ENCODE results near the gene BACH2.
"Not testable (repeated sequence)": the region's sequence is repeated elsewhere in the genome, so short reads cannot be mapped to it uniquely, and the experiment has no call there.

The BACH2 gene

GRCh38 chr6:90151576-90152422 is 144.8 kb downstream of the BACH2 start:
- no peak for FAIRE-seq

GRCh38 chr6:90149280-90149679 is 147.4 kb downstream of the BACH2 start:
- no peak for FAIRE-seq

DNA sequence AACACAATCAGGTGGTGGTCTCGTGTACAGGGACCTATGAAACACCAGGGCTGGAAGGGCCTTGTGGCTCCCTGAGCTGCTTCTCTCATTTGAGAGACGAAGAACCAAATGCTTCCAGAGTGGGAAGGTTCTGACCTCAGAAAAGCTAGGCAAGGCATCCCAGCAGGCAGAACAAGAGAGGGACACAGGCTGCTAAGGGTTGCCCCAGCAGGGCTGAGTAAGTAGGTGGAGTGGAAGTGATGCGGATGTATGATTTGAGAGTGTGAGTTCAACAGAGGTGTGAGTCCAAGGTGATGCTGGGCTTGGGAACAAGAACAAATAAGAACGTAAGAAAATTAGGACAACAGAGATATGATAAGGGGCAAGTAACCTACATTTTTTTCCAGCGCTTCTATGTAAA is 147.8 kb downstream of the BACH2 start:
- no peak for FAIRE-seq

DNA sequence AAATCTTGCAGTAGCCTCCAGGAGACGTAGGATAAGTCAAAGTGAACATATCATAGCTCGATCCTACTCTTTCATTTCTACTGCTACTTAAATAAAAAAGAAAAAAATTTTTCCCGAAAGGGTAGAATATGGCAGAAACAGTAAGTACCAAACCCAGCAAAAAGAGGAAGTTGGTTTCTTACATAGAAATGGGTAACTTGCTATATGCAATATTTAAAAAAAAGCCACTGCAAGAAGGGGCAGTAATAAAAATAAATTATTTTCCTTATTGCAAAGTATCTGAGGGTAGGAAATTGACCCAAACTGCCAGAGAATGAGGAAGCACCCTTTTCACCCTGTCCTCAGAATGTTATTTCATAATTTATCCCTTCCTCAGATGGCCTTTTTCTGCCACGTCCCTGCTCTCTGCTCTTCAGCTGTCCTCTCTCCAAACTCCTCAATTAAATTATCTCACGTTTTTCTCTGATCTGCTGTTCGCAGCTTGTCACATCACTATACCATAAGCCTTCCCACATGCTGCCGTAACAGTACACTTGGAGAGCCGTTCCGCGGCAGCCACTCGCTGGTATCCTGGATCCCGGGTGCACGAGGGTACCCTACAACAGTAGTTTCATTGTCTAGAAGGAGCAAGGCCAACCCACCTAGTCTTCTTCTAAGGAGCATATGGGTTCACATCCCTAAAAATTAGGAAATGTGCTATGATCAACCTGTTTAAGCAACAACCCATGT is 149.6 kb downstream of the BACH2 start:
- no peak for FAIRE-seq

GRCh38 chr6:90146024-90146423 is 150.6 kb downstream of the BACH2 start:
- FAIRE-seq = no peak

DNA sequence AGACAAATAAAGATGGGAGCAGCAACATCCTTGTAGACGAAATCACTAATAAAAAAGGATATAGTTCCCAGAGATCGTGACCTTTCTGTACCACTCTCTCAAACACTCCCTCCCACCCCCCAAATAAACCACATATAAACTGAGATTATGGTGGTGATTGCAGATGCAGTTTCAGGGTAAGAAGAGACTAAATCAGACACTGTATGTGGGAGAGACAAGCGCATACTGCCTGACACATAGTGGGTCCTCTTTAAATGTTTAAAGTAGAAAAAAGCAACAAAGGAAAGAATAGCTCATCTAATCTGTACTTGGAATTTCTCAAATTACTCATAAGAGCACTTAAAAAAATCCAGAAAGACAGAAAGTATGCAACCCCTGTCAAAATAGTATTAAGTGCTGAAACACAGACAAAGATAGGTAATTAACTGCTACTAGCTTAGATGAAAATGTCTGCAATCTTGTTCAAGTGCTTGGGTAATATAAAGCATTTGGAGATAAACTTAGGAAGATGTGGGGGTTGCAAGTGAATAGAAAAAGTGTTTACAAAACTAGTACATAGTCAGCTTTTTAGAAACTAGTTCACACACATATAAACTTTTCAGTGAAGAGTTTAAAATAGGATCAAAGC is 151.6 kb downstream of the BACH2 start:
- no peak for FAIRE-seq

GRCh38 chr6:90144396-90144795 is 152.2 kb downstream of the BACH2 start:
- FAIRE-seq = no peak

GRCh38 chr6:90140683-90141082 is 156.0 kb downstream of the BACH2 start:
- no peak for FAIRE-seq

- no peak for FAIRE-seq
Measured at GRCh38 chr6:90139272-90139817, 157.3 kb downstream of the BACH2 start.

DNA sequence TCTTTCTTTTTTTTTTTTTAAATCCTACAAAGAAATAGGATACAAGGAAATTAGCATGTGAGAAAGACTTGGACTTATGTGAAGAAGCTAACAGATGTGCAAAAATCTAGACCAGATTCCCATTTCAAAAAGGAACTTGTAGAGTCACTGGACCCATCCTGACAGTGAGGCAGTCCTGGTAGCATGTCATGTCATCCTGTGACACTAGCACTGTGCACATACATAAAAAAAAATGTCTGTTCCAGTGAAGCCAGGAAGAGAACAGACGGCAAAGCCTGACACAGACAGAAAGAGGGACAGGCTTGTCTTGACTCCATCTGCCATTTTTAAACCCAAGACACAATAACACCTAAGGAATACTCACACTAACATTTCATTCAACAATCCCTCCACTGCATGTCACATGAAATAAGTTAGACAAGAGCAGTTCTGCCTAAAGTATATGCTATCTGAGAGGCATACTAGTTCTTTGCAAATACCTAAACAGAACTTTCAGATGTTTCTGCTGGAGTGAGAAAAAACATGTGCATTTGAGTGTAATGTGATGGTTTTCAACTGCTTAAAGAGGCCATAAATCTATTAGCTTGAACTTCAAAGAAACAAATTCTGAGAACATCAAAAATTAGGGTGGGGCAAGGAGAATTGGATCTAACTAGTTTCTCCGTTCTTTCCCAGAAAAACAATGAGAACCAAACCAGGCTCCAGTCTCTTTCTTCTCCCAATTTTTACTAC is 159.6 kb downstream of the BACH2 start:
- no peak for FAIRE-seq

- FAIRE-seq = no peak
Measured at GRCh38 chr6:90136176-90136575, 160.5 kb downstream of the BACH2 start.

GRCh38 chr6:90135667-90136066 is 161.0 kb downstream of the BACH2 start:
- no peak for FAIRE-seq

GRCh38 chr6:90133664-90134063 is 163.0 kb downstream of the BACH2 start:
- FAIRE-seq = not testable (repeated sequence)

GRCh38 chr6:90131614-90132423 is 164.8 kb downstream of the BACH2 start:
- no peak for FAIRE-seq

- no peak for FAIRE-seq
Measured at GRCh38 chr6:90131125-90131524, 165.5 kb downstream of the BACH2 start.

DNA sequence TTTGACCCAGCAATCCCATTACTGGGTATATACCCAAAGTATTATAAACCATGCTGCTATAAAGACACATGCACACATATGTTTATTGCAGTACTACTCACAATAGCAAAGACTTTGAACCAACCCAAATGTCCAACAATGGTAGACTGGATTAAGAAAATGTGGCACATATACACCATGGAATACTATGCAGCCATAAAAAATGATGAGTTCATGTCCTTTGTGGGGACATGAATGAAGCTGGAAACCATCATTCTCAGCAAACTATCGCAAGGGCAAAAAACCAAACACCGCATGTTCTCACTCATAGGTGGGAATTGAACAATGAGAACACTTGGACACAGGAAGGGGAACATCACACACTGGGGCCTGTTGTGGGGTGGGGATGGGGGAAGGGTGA is 168.0 kb downstream of the BACH2 start:
- not testable (repeated sequence) for FAIRE-seq

- no peak for FAIRE-seq
Measured at GRCh38 chr6:90127595-90127994, 169.0 kb downstream of the BACH2 start.

GRCh38 chr6:90126839-90127238 is 169.8 kb downstream of the BACH2 start:
- no peak for FAIRE-seq

DNA sequence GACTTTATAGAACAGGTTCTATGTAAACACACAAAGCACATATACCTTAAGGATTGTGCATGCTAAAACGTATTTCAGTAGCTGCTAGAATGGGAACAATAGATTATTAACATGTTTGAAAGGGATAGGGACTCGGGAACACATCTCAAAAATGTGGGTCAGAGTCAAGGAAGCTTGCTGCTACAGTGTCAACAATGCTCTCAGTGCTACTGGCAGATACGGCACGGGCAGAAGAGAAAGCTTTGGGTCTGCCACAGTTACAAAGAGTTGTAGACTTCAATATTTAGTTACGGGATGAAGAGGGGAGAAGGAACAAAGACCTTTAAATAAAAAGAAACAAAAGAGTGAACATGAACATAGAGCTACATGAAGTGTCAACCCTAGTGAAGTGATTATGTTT is 170.5 kb downstream of the BACH2 start:
- no peak for FAIRE-seq

- no peak for FAIRE-seq
Measured at GRCh38 chr6:90124874-90125510, 171.7 kb downstream of the BACH2 start.

GRCh38 chr6:90123831-90124230 is 172.8 kb downstream of the BACH2 start:
- no peak for FAIRE-seq
